Neural progenitor cell (in vitro differentiated cells): ENCODE measurements around the gene IL17REL. TPM values are rescaled to one million over a fixed set of nuclear protein-coding genes. Genes with fewer than 3 reads are reported as not detected.
A peak's percentile ranks its signal among the peaks of the same experiment; 100 is the strongest.

Experiments used
- DNase-seq: peaks from one replicate; pipeline ENCODE4 v3.0.0-alpha.2; 2016; ENCODE audit warnings: low spot score
- H2AFZ ChIP-seq: fragments of 200-600 bp; sonication (generic); replicated peaks from 2 replicates; pipeline ENCODE4 v1.6.1; 2016; ENCODE audit warnings: antibody characterized with exemption
- H3F3A ChIP-seq: fragments of 200-600 bp; sonication (generic); 2 replicates; pipeline ENCODE4 v1.6.1; 2016; ENCODE audit warnings: antibody characterized with exemption, low read depth
- H3K27ac ChIP-seq: fragments of 200-600 bp; sonication (generic); 2 replicates; pipeline ENCODE4 v1.5.1; 2016; ENCODE audit warnings: mild to moderate bottlenecking
- H3K27me3 ChIP-seq: fragments of 200-600 bp; sonication (generic); 2 replicates; pipeline ENCODE4 v1.6.1; 2016; ENCODE audit warnings: mild to moderate bottlenecking, moderate library complexity
- H3K36me3 ChIP-seq: fragments of 200-600 bp; sonication (generic); 2 replicates; pipeline ENCODE4 v1.5.1; 2016
- H3K4me1 ChIP-seq: fragments of 200-600 bp; sonication (generic); 2 replicates; pipeline ENCODE4 v1.6.1; 2016; ENCODE audit warnings: mixed run types
- H3K4me2 ChIP-seq: fragments of 200-600 bp; sonication (generic); 2 replicates; pipeline ENCODE4 v1.6.1; 2016
- H3K4me3 ChIP-seq: fragments of 200-600 bp; sonication (generic); 2 replicates; pipeline ENCODE4 v1.5.1; 2016
- H3K79me2 ChIP-seq: fragments of 200-600 bp; sonication (generic); 2 replicates; pipeline ENCODE4 v1.6.1; 2016; ENCODE audit warnings: low read depth
- H3K9ac ChIP-seq: fragments of 200-600 bp; sonication (generic); 2 replicates; pipeline ENCODE4 v1.6.1; 2016
- H3K9me3 ChIP-seq: fragments of 200-600 bp; sonication (generic); 2 replicates; pipeline ENCODE4 v1.5.1; 2016; ENCODE audit warnings: low read depth
- H4K20me1 ChIP-seq: fragments of 200-600 bp; sonication (generic); 2 replicates; pipeline ENCODE4 v1.6.1; 2016; ENCODE audit warnings: low read depth
- H3K27ac Mint-ChIP-seq: 3 replicates; pipeline ENCODE4 v1.8.0; 2021; ENCODE audit warnings: mixed read lengths
- H3K27me3 Mint-ChIP-seq: 2 replicates; pipeline ENCODE4 v1.8.0; 2022; ENCODE audit warnings: low read depth, mild to moderate bottlenecking, inconsistent platforms, moderate library complexity, mixed read lengths; ENCODE audit not compliant: insufficient read depth
- H3K36me3 Mint-ChIP-seq: 3 replicates; pipeline ENCODE4 v1.8.0; 2021; ENCODE audit warnings: mixed read lengths
- H3K4me1 Mint-ChIP-seq: 3 replicates; pipeline ENCODE4 v1.8.0; 2021; ENCODE audit warnings: mixed read lengths
- H3K4me3 Mint-ChIP-seq: 3 replicates; pipeline ENCODE4 v1.8.0; 2021; ENCODE audit warnings: mild to moderate bottlenecking, moderate library complexity, mixed read lengths
- H3K9me3 Mint-ChIP-seq: 3 replicates; pipeline ENCODE4 v1.8.0; 2020; ENCODE audit warnings: mixed read lengths
- CTCF ChIP-seq: fragments of 200-600 bp; sonication (generic); IDR thresholded peaks from 2 replicates; pipeline ENCODE4 v1.5.1; 2017; ENCODE audit warnings: antibody characterized with exemption, mild to moderate bottlenecking
- EZH2 ChIP-seq: fragments of 200-600 bp; sonication (generic); IDR thresholded peaks from 2 replicates; pipeline ENCODE4 v1.6.1; 2017; ENCODE audit warnings: antibody characterized with exemption, mild to moderate bottlenecking, moderate library complexity
- EZH2phosphoT487 ChIP-seq: fragments of 200-600 bp; sonication (generic); IDR thresholded peaks from 2 replicates; pipeline ENCODE4 v1.6.1; 2017; ENCODE audit warnings: antibody characterized with exemption
- total RNA-seq: library from RNA; depleted of rRNA; stranded (reverse); fragments of >200 nt; gene quantifications from 2 replicates; pipeline ENCODE4 v1.2.3, GENCODE V29; 2015; ENCODE audit warnings: low replicate concordance

IL17REL gene
- total RNA-seq, 1 donor from 2014 or later, result not detected

GRCh38 chr22:49979587-49980264 is 32.8 kb downstream of the IL17REL start:
- Mint-ChIP-seq H3K27me3 (peaks cover 22% of the 10 kb centered on the region), H3K27ac (no peak overlapping the region), H3K9me3 (peaks cover 20% of the 10 kb centered on the region), H3K36me3 (peaks cover 7% of the 10 kb centered on the region), H3K4me3 (no peak overlapping the region), H3K4me1 (peaks cover 14% of the 10 kb centered on the region)
- no peak overlapping the region for H2AFZ ChIP-seq
- H4K20me1 ChIP-seq, result no peaks in the 10 kb centered on the region
- TF ChIP-seq CTCF (peak; percentile 81), EZH2 (no peak)
- H3F3A ChIP-seq, result peaks cover 7% of the 10 kb centered on the region
- H3K4me3 ChIP-seq, result no peak overlapping the region
- H3K4me1 ChIP-seq, result no peaks in the 10 kb centered on the region
- H3K9ac ChIP-seq, result no peak overlapping the region
- H3K27ac ChIP-seq, result no peak overlapping the region
- H3K27me3 ChIP-seq, result peaks cover 40% of the 10 kb centered on the region
- H3K79me2 ChIP-seq, result no peaks in the 10 kb centered on the region
- peak; percentile 73 for DNase-seq
- no peaks in the 10 kb centered on the region for H3K9me3 ChIP-seq
- no peak overlapping the region for H3K4me2 ChIP-seq
- H3K36me3 ChIP-seq, result no peaks in the 10 kb centered on the region

DNA sequence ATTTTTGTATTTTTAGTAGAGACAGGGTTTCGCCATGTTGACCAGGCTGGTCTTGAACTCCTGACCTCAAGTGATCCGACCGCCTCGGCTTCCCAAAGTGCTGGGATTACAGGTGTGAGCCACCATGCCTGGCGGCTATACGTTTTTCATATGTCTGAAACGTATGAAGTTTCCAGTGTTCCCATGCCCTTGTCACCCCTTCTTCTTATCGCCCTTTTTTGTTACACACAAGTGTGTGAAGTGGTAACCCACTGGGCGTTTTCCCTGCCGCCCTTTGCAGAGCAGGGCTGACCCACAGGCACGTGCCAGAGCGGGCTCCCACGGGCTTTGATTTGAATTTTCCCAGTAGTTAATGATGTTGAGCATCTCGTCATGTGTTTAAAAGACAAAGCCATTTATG is 35.0 kb downstream of the IL17REL start:
- TF ChIP-seq EZH2, result no peak
- no peak for TF ChIP-seq CTCF
- no peak for TF ChIP-seq EZH2phosphoT487
- Histone ChIP-seq H3K27ac (no peak overlapping the region), H2AFZ (no peak overlapping the region), H4K20me1 (no peaks in the 10 kb centered on the region), H3K4me1 (no peaks in the 10 kb centered on the region), H3K9ac (no peak overlapping the region), H3K4me2 (no peak overlapping the region), H3K79me2 (no peaks in the 10 kb centered on the region), H3K4me3 (no peak overlapping the region), H3K27me3 (peaks cover 28% of the 10 kb centered on the region), H3K36me3 (no peaks in the 10 kb centered on the region), H3K9me3 (no peaks in the 10 kb centered on the region), H3F3A (peaks cover 12% of the 10 kb centered on the region)
- Mint-ChIP-seq H3K27ac (no peak overlapping the region), H3K27me3 (peaks cover 13% of the 10 kb centered on the region), H3K36me3 (peaks cover 3% of the 10 kb centered on the region), H3K9me3 (peaks cover 14% of the 10 kb centered on the region), H3K4me3 (no peak overlapping the region), H3K4me1 (peaks cover 11% of the 10 kb centered on the region)
- no peak for DNase-seq

GRCh38 chr22:49976439-49977175 is 36.0 kb downstream of the IL17REL start:
- Histone ChIP-seq H3K9ac (no peak overlapping the region), H3F3A (peaks cover 12% of the 10 kb centered on the region), H3K27ac (no peak overlapping the region), H3K9me3 (no peaks in the 10 kb centered on the region), H3K27me3 (peaks cover 30% of the 10 kb centered on the region), H3K4me1 (peaks cover 2% of the 10 kb centered on the region), H2AFZ (no peak overlapping the region), H3K36me3 (no peaks in the 10 kb centered on the region), H4K20me1 (no peaks in the 10 kb centered on the region), H3K79me2 (no peaks in the 10 kb centered on the region), H3K4me3 (no peak overlapping the region), H3K4me2 (no peak overlapping the region)
- Mint-ChIP-seq H3K9me3 (peaks cover 12% of the 10 kb centered on the region), H3K36me3 (peaks cover 3% of the 10 kb centered on the region), H3K27me3 (peaks cover 11% of the 10 kb centered on the region), H3K27ac (no peak overlapping the region), H3K4me1 (peaks cover 9% of the 10 kb centered on the region), H3K4me3 (no peak overlapping the region)
- no peak for DNase-seq
- TF ChIP-seq EZH2phosphoT487, result no peak
- TF ChIP-seq CTCF, result no peak
- no peak for TF ChIP-seq EZH2
